Gastroesophageal sphincter (tissue), 3 donors: ENCODE results near the gene PALD1.

Experiments
- EP300 ChIP-seq: sonication (generic); formaldehyde crosslinking; IDR thresholded peaks from one replicate; pipeline ENCODE4 v1.6.1; 2017; ENCODE audit warnings: antibody characterized with exemption, mild to moderate bottlenecking
- POLR2A ChIP-seq, 2 donors: fragments of 450-650 bp; IDR thresholded peaks; one replicate each; pipeline ENCODE4 v1.6.1; 2017; ENCODE audit warnings: antibody characterized with exemption in 2 of 2, mild to moderate bottlenecking in 2 of 2, moderate library complexity in 1 of 2
- TF ChIP-seq, protein P1 (sequence below), 4 experiments: fragments of 200-600 bp in 2 of 4; fragments of 450-650 bp in 2 of 4; sonication (generic) in 1 of 4; IDR thresholded peaks; one replicate each; pipeline ENCODE4 v1.5.1; 2017 to 2019; ENCODE audit warnings: antibody characterized with exemption in 4 of 4, mild to moderate bottlenecking in 2 of 4, moderate library complexity in 2 of 4

DNA sequence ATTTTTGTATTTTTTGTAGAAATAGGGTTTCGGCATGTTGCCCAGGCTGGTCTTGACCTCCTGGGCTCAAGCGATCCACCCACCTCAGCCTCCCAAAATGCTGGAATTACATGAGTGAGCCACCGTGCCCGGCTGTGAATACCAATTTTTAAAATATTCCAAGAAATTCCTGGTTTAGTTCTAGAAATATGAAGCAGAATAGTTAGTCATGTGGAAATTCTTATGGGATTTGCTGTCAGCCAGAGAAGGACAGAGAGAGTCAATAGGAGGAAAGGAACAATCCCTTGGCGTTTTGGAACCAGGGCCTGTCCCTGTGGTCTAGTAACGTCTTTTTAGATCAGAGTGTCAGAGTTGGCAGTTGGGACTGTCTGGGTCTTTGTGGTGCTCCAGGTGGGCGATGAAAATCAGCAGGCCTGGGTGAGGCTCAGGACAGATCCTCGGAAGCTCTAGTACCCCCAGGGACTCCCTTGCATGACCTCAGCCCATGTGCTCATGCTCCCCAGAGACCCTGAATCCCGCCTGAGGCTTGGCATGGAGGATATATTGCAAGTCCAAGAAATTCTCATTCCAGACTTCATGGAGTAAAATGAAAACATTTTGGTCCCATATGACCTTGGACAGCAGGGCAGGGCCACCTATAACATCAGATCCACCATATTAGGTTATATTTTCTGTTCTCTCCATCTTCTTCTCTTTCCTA, 44.8 kb upstream of the PALD1 start:
- TF ChIP-seq, protein P1, sequence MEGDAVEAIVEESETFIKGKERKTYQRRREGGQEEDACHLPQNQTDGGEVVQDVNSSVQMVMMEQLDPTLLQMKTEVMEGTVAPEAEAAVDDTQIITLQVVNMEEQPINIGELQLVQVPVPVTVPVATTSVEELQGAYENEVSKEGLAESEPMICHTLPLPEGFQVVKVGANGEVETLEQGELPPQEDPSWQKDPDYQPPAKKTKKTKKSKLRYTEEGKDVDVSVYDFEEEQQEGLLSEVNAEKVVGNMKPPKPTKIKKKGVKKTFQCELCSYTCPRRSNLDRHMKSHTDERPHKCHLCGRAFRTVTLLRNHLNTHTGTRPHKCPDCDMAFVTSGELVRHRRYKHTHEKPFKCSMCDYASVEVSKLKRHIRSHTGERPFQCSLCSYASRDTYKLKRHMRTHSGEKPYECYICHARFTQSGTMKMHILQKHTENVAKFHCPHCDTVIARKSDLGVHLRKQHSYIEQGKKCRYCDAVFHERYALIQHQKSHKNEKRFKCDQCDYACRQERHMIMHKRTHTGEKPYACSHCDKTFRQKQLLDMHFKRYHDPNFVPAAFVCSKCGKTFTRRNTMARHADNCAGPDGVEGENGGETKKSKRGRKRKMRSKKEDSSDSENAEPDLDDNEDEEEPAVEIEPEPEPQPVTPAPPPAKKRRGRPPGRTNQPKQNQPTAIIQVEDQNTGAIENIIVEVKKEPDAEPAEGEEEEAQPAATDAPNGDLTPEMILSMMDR (IDR thresholded peaks at IDR 0.05), result no peak
- TF ChIP-seq POLR2A (IDR thresholded peaks at IDR 0.05) (no peak), EP300 (no peak)
